Stomach (tissue), 4 donors: ENCODE results near the gene ARHGAP15.

Source experiments
- CTCF ChIP-seq, 7 experiments: fragments of 450-650 bp in 4 of 7; fragments of 200-600 bp in 3 of 7; sonication (generic) in 3 of 7; IDR thresholded peaks; one replicate each; pipeline ENCODE4 v1.5.1; 2016 to 2019; ENCODE audit warnings: antibody characterized with exemption in 7 of 7, control low read depth in 2 of 7, mild to moderate bottlenecking in 1 of 7
- EP300 ChIP-seq: sonication (generic); formaldehyde crosslinking; IDR thresholded peaks from one replicate; pipeline ENCODE4 v1.6.1; 2017; ENCODE audit warnings: antibody characterized with exemption
- POLR2A ChIP-seq, 4 donors: fragments of 450-650 bp; IDR thresholded peaks; one replicate each; pipeline ENCODE4 v1.6.1; 2016; ENCODE audit warnings: antibody characterized with exemption in 4 of 4, control low read depth in 2 of 4, mild to moderate bottlenecking in 1 of 4, moderate library complexity in 1 of 4
- POLR2AphosphoS5 ChIP-seq, 3 donors: sonication (generic); formaldehyde crosslinking; IDR thresholded peaks; one replicate each; pipeline ENCODE4 v1.6.1; 2016; ENCODE audit warnings: antibody characterized with exemption in 3 of 3

- TF ChIP-seq POLR2AphosphoS5 (IDR thresholded peaks at IDR 0.05): no peak
- TF ChIP-seq POLR2A (IDR thresholded peaks at IDR 0.05): no peak
- TF ChIP-seq CTCF (IDR thresholded peaks at IDR 0.05): no peak
- TF ChIP-seq EP300: no peak
Measured at GRCh38 chr2:143357966-143358365, 228.7 kb downstream of the ARHGAP15 start.
